ENCODE measurements around the gene ATP1A2. TPM values are rescaled to one million over a fixed set of nuclear protein-coding genes. Genes with fewer than 3 reads are reported as not detected.
"Not testable (repeated sequence)": the region's sequence is repeated elsewhere in the genome, so short reads cannot be mapped to it uniquely, and the experiment has no call there.

The ATP1A2 gene
- total RNA-seq, 1 donor from 2014 or later = 147 TPM

DNA sequence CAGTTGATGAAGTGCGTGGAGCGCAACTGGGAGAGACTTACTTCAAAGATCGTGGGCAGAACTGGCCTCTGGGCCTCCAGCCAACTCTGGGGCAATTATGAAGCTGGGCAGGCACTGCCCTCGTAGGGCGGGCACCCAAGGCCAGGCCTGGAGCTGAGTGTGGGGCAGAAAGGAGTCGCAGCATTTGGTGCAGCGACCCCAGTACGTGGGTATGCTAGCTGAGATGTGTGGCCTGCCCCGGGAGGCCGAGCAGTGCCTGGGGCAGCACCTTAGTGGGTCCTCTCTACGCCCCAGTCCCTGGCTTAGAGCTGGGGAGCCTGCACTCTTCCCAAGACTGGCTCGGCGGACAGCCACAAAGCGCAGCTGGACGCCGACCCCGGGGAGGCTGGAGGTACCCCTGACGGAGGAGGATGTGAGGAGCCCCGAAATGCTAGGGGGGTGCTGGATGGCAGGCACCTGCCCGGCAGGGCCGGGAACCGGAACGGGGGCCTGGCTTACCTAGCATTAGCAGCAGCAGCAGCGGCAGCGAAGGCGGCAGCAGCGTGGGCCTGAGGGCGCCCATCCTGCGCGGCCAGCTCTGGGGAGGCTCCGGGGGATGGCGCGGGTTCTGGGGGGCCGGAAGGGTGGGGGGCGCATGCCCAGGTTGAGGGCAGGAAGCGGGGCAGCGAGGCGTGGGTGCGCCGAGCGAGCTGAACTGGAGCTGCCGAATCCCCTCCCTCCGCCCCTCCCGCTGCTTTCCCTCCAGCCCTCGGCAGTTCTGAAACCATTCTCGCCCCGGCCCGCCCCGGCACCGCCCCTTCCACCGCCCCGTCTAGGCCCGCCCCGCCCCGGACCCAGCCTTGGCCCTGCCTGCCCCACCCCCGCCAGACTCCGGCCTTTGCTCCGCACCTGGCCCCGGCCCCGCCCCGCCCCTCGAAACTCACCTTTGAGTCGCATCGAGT lies 17.4 kb upstream of the ATP1A2 start, which contains the start of gene IGSF8:
IGSF8 (minus strand) TSS at position 709 of the 941 bp plus-strand sequence; CDS start at position 562, 147 bp downstream.
- intact Hi-C loops (cut with DNase I) = no loop called here
- DNase-seq (ENCODE audit: low spot score) = peak; percentile 94

DNA sequence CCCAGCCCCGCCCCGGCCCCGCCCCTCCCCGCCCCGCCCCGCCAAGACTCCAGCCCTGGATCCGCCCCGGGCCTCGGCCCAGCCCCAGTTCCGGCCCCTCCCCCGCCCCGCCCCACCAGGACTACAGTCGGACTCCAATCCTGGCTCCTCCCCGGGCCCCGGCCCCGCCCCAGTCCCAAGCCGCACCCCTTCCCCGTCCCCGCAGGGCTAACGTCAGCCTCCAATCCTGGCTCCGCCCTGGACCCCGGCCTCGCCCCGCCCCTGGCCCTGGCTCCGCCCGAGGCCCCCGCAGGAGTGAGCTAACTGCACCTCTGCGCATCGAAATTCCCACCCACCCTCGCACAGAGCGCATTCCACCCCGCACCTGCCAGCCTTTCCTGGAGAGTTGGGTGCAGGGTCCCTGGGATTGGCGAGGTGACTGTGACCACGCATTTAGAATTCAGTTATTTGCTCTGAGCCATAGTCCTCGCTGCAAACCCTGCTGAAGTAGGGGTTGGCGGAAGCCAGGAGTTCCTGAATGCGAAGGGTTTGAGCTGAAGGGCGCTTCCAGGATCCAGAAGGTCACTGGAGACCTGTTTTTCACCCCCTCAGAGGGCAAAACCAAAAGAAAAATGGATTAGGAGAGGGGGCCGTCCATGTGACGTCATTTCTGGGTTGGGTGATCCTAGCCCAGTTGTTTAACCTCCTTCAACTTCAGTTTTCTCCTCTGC lies 16.6 kb upstream of the ATP1A2 start:
- peak; percentile 99 for DNase-seq (ENCODE audit: low spot score)
- intact Hi-C loops (cut with DNase I) = no loop called here

DNA sequence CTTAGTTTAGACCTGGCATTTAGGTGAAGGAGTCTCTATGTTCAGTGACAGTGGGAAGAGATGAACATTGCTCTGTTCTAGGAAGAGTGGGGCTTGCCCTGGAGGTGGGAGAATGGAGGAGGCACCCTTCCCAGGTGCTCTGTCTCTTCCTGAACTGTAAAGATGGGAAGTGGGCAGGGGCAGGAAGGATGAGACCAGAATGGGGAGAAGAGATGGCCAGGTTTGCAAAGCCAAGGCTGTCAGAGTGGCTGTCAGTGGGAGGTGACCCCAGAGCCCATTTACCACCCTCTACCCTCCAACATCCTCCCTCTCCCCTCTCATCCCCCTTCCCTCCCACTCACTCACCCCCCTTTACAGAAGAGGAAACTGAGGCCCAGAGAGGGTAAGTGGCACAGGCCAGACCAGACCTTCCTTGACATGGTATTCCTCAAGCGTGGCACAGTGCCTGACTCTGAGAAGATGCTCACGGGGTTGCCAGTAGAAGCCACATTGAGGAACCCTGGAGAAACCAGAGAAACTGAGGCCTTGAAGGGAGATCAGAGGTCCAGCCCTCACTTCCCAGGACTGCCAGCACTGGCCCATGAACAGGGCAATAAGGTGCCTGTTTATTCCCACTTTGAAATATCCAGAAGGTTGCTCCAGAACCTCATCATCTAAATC lies 15.7 kb upstream of the ATP1A2 start:
- DNase-seq (ENCODE audit: low spot score) = no peak
- intact Hi-C loops (cut with DNase I) = loop anchor here (2.0 to 5.0 kb wide), 4 partner anchors 107 to 277 kb away; partner anchors contain the start of gene PEA15

DNA sequence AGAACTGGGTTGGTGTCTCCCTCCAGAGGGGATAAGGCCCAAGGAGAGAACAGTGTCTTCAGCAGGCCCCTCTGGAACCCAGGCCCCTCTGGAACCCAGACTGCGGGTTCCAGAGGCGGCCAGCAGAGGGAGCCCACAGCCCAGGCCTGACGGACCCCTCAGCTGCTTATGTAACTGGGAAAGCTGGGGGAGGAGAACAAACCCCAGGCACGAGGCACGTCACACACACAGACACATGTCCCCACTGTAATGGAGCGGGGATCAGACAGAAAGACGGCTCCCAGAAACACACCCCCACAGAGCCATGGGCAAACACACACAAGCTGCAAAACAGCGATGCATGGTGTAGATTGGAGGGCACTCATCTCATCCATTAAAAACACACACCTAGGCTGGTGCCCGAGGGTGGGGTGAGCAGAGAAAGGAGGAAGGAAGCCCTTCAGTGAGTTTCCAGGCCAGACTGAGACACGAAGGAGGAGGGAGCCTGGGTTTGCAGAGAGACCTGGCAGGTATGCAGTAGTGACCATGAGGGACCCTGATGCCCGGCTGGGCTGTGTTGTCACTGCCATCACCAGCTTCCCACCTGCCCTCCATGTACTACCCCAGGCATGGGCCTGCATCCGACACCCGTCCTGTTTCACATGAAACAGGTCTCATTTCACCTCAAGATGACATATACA lies 14.4 kb upstream of the ATP1A2 start:
- intact Hi-C loops (cut with DNase I) = loop anchor here (1.0 to 5.0 kb wide), 6 partner anchors 91 to 276 kb away; partner anchors contain the start of gene PEA15
- peak; percentile 86 for DNase-seq (ENCODE audit: low spot score)

DNA sequence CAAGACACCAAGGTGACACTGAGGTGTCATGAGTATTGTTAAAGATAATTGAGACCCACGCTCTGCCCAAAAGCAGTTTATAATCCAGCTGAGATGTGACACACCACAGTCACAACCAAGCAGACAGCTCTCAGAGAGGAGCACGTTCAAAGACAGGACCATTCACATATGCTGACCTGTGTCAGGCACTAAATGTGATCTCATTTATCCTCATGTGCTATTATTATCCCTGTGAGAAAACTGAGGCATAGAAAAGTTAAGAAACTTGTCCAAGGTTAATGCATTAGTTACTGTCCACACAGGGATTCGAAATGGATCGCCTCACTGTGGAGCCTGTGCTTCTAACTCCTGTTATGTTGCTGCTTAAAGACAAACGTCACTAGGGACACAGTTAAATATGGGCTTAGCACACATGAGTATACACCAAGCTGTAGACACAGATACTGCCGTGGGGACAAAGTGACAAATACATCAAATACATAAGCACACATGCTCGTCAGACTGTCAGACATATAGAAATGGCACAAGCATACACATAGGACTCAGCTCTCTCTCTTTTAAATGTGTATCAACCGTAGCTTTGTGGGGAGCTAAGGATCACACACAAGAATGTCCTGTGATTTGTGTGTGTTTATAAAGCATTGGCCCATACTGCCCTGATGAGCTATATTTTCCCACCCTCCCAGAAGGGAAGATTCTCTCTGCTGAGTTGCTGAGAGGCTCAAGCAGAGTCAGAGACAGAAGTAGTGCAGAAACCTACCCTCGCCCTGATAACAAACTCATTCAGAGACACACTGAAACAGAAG lies 13.6 kb upstream of the ATP1A2 start:
- DNase-seq (ENCODE audit: low spot score) = no peak
- intact Hi-C loops (cut with DNase I) = loop anchor here (1.0 to 5.0 kb wide), 6 partner anchors 90 to 275 kb away; partner anchors contain the start of gene PEA15

DNA sequence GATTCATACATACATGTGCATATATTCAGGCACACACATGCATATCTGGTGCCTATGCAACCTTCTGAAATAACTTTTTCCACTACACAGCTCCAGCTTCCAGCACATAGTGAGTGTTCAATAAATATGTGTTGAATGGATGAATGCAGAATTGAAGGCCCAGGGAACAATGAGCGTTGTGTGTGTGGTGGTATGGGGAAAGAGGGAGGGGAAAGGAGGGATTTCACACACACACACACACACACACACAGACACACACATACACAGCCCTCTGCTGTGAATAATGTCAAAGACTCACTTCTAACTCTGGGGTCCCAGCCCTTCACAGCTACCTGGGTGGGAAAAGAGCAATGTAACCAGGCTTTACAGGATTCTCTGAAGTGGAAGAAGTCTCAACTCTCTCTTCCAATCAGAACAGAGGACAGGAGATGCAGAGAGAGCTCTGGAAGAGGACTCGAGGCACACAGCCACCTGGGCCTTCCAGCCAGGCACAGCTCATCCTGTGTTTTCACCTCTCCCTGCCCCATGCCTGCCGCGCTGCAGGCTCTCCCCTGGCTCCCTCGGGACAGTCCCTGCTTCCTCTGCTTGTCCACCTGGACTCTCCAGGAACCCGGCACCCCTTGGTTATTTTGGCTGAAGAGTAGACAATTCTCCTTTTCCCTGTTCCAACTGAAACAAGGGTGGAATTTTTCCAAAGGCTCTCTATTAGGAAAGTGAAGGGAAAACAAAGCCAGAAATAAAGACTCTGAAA lies 11.7 kb upstream of the ATP1A2 start:
- intact Hi-C loops (cut with DNase I) = loop anchor here (5.0 kb wide), 2 partner anchors 103 to 273 kb away; partner anchors contain the start of gene PEA15
- no peak for DNase-seq (ENCODE audit: low spot score)

DNA sequence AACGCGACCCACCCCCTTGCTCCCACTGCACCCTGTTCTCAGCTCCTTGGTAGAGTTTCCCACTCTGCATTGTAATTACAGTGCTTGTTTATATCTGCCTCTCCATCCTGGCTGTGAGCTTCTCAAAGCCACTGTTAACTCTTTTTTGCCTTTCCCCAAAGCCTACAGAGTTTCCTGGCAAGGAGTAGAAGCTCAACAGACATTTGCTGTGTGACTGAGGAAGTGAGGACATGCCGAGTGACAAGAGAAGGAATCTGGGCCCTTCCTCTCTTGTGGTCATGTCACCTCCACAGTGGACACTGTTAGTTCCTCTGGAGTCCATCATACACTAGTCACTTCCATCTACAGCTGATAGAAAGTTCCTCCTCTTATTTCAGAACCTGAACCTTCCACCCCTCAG lies 11.1 kb upstream of the ATP1A2 start:
- intact Hi-C loops (cut with DNase I) = loop anchor here (5.0 kb wide), 2 partner anchors 103 to 273 kb away; partner anchors contain the start of gene PEA15
- no peak for DNase-seq (ENCODE audit: low spot score)

DNA sequence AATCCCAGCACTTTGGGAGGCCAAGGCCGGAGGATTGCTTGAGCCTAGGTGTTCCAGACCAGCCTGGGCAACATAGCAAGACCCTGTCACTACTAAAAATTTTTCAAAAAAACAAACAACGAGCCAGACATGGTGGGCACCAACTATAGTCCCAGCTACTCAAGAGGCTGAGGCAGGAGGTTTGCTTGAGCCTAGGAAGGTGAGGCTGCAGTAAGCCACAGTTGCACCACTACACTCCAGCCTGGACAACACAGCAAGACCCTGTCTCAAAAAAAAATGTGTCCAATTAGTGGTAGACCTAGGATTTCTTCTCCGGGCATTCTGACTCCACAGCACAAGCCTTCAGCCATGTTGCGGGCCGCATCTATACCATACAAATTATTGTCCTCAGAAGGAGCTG lies 10.4 kb upstream of the ATP1A2 start:
- DNase-seq (ENCODE audit: low spot score) = no peak
- intact Hi-C loops (cut with DNase I) = no loop called here

DNA sequence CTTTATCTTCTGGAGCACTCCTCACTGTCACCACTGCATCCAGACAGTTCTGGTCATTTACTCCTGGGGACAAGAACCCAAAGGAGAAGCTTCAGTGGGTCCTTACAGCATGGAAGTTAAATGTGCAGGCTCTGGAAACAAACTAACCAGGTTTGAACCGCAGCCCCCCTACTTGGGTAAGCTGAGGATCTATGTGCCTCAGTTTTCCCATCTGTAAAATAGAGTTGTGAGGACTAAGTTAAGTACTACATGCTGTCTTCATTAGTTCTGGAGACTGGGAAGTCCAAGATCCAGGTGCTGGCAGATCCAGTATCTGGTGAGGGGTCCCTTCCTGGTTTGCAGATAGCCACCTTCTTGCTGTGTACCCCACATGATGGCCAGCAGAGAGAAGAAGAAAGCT lies 8.0 kb upstream of the ATP1A2 start:
- no peak for DNase-seq (ENCODE audit: low spot score)

DNA sequence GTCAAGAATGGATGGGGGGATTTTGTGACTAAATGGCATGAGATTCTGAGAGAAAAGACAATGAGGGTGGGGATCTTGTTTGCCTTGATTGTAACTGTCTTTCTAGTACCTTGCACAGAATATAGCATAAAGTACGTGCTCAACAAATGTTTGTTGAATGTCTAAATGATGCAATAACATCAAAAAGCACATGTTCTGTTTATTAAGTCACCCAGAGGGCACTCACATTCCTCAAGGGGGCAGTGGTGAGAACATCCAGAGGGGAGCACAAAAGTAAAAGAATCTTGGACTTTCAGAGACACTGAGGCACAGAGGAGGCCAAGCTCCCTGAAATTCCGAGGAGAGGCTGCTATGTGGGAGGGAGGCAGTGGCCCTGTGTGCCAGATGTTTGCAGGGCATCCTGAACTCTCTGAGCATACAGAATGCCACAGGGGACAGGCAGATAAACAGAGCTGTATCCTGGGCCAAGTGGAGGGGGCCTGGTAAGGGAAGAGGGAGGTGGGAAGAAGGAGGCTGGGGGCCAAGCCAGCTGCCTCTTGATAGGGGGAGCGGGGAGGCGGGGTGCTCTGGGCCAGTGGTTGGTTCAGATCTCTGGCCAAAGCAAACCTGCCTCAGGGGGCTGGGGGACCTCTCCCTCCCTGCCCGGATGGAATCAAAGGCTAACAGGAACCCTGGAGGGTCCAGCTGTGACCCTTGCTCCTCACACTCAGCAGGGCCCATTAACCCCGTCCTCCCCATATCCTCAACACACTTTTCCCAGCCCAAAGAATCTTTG lies 6.5 kb upstream of the ATP1A2 start:
- intact Hi-C loops (cut with DNase I) = no loop called here
- DNase-seq (ENCODE audit: low spot score) = no peak

More for the DNA sequence above, 8.0 kb upstream of the ATP1A2 start:
- intact Hi-C loops (cut with DNase I) = no loop called here

DNA sequence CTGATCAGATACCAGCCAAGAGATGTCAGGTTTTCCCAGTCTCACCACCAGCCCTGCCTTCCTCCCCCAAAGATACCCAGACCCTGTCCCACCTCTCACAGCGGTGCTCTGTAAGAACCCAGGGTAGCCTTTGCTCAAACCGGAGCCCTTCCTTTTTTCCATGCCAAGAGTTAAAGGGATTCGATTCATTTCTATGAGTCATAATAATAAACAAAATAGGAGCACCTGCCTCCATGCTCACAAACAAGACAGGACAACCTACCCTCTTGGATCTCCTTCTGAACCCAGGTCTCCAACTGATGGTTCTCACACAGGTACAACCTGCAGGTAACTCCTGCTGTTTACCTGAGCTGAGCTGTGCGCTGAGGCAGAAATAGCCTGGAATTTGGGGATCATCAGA lies 5.9 kb upstream of the ATP1A2 start:
- no peak for DNase-seq (ENCODE audit: low spot score)
- intact Hi-C loops (cut with DNase I) = no loop called here

DNA sequence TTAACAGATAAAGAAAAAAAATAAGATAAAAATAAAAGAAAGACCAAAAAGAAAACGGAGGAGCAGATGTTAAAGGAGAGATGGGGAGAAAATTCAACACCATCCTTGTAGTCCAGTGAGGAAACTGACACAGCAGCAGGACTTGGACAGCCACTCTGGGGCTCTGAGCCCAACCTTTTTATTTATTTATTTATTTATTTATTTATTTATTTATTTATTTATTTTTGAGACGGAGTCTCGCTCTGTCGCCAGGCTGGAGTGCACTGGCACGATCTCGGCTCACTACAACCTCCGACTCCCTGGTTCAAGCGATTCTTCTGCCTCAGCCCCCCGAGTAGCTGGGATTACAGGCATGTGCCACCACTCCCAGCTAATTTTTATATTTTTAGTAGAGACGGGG lies 4.1 kb upstream of the ATP1A2 start:
- DNase-seq (ENCODE audit: low spot score); intact Hi-C loops (cut with DNase I): not testable (repeated sequence)

DNA sequence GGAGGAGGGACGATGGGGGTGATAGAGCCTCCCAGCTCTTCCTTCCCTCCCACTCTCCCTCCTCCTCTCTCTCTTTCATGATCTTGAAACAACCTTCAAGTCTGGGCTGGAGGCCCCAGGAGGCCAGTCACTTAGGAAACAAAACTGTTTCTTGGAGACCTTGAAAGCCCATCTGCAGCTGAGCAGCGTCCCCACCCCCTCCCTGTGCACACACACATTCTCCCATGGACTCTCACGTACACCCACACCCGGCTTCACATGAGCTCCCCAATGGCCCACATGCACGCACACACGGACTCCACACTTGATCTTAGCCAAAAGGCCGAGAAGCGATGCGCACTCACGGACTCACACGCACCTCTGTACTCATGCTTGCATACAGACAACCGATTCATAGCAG lies 3.2 kb upstream of the ATP1A2 start:
- intact Hi-C loops (cut with DNase I) = no loop called here
- DNase-seq (ENCODE audit: low spot score) = no peak

DNA sequence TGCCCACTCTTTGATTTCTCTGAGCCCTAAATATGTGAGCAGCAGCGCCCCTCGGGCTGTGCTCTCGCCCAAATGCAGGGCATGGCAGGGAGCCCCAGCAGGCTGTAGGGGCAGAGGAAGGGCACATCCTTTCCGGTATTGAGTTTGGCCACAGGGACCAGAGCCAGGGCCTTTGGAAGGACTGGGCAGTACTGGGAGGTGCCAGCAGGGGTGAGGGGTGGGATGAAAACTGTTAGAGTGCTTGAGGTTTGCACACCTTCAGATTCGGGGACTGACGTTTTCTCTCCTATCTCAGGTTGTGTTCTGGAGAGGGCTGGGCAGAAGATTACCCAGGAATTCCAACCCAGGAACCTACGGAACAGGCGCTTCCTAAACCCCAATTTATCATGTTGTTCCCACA lies 2.2 kb upstream of the ATP1A2 start:
- DNase-seq (ENCODE audit: low spot score) = no peak
- intact Hi-C loops (cut with DNase I) = no loop called here

DNA sequence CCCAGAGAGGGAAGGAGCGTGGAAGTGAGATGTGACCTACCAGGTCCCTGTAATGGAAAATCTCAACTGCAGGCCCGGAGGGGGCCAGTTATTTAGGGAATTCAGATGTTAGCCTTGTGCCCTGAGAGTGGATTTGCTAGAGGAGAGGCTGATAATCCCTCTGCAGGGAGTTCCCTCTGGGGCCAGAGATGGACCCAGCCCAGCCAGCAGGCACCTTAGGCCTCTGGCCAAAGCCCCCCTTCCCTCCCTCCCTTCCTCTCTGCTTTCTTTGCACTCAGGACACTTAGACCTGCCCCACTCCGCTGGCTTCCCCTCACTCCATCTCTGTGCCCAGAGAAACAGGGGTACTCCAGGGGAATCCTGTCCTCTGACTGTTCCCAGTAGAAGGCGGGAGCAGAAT lies 1.5 kb upstream of the ATP1A2 start:
- DNase-seq (ENCODE audit: low spot score) = no peak
- intact Hi-C loops (cut with DNase I) = no loop called here

DNA sequence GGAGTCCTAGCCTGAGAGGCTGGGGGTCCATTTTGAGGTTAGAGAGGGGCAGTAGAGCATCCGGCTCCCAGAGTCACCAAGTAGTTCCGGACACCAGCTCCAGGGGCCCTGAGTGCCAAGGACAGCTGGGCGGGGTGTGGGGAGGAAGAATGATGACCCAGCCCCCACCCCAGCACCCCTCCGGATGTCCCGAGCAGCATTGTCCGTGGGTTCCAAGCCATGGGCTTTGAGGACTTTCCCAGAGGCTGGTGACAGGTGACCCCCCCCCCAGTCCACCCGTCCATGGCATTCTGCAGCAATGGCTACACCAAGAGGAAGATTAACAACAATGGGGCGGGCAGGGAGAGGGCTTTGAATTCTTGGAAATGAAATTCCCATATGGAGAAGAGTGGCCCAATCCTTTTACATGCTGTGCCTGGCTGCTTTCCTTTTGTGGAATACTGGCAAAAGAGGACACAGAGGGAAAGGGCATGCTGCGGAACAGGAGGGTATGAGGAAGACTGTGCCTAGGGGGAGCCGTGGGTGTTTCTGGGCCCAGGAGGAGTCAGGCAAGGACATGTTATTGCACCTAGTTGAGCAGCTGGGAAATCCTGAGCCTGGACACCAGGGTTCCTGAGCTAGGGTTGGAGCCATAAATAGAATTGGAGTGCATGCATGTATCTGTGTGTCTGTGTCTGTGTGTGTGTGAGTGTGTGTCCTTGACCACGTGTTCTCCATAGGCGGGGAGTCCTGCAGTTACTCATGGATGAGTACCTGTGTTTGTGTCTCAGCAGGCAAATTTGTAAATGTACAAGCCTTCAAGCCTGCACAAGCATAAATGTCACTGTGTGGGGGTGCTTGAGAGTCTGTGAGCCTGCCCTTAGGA lies 956 bp downstream of the ATP1A2 start:
- intact Hi-C loops (cut with DNase I) = no loop called here
- no peak for DNase-seq (ENCODE audit: low spot score)
